ENCODE results near the gene SECISBP2. TPM values are rescaled to one million over a fixed set of nuclear protein-coding genes. Genes with fewer than 3 reads are reported as not detected.
"Not testable (repeated sequence)": the region's sequence is repeated elsewhere in the genome, so short reads cannot be mapped to it uniquely, and the experiment has no call there.

Gene SECISBP2
- total RNA-seq, 1 donor from 2014 or later, result 27.8 TPM

DNA sequence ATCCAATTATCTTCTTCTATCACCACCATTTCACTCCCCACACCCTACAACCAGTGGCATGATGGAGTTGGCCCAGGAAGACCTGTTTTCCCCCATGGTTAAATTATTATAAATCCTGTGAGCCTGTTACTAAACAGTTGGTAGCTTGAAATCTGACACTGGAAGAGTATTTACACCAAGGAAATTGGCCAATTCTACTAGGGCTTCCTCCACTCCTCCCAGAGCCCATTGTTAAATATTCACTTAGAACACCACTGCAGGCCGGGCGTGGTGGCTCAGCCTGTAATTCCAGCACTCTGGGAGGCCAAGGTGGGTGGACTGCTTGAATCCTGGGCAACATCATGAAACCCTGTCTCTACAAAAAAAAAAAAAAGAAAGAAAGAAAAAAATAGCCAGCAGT, 39.7 kb upstream of the SECISBP2 start:
- intact Hi-C loops (cut with DNase I), result no loop called here
- Histone ChIP-seq H3K27me3 (no peaks in the 10 kb centered on the region), H3K4me1 (no peaks in the 10 kb centered on the region), H3K27ac (no peak overlapping the region), H3K4me3 (no peak overlapping the region), H3K36me3 (no peaks in the 10 kb centered on the region), H3K9me3 (peaks cover 6 to 14% of the 10 kb centered on the region in 2 donors)
- TF ChIP-seq, protein P1, sequence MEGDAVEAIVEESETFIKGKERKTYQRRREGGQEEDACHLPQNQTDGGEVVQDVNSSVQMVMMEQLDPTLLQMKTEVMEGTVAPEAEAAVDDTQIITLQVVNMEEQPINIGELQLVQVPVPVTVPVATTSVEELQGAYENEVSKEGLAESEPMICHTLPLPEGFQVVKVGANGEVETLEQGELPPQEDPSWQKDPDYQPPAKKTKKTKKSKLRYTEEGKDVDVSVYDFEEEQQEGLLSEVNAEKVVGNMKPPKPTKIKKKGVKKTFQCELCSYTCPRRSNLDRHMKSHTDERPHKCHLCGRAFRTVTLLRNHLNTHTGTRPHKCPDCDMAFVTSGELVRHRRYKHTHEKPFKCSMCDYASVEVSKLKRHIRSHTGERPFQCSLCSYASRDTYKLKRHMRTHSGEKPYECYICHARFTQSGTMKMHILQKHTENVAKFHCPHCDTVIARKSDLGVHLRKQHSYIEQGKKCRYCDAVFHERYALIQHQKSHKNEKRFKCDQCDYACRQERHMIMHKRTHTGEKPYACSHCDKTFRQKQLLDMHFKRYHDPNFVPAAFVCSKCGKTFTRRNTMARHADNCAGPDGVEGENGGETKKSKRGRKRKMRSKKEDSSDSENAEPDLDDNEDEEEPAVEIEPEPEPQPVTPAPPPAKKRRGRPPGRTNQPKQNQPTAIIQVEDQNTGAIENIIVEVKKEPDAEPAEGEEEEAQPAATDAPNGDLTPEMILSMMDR (IDR thresholded peaks at IDR 0.05), result no peak
- no peak for DNase-seq (ENCODE audit: low spot score in 2 of 2)

DNA sequence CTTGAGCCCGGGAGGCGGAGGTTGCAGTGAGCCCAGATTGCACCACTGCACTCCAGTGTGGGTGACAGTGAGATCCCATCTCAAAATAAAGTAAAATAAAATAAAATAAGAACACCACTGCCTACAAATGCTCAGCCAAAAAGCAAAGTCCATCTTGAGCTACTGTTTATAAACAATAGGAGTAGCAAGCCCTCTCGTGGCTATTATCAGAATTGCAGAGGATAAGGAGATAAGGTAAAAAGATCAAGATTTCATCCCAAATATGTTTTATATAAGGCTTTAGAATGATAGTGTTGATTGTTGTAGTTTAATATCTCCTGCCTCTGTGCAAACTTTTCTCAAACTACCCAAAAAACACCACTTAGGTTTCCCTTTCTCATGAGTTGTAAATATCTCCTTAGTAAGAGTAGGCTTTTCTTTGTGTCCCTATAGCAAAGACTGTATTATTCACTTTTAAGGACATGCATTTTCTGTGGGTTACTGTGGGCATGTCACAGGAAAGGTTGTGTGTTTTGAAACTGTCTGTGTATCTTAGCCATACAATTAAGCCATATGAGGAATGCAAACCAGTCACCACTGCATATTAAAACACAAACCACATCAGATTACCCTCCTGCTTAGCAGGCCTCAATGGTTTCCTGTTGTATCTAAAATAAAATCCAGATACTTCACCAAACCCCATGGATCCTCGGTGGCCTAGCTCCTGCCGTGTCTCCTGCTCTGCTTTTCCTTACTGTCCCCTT, 39.1 kb upstream of the SECISBP2 start:
- Histone ChIP-seq H3K27ac (no peak overlapping the region), H3K4me3 (no peak overlapping the region), H3K36me3 (no peaks in the 10 kb centered on the region), H3K4me1 (no peaks in the 10 kb centered on the region), H3K27me3 (no peaks in the 10 kb centered on the region), H3K9me3 (peaks cover 6 to 8% of the 10 kb centered on the region in 2 donors)
- no peak for DNase-seq (ENCODE audit: low spot score in 2 of 2)
- intact Hi-C loops (cut with DNase I), result no loop called here
- TF ChIP-seq, protein P1 (IDR thresholded peaks at IDR 0.05), result peak; percentile 31 to 60 (median 39)

DNA sequence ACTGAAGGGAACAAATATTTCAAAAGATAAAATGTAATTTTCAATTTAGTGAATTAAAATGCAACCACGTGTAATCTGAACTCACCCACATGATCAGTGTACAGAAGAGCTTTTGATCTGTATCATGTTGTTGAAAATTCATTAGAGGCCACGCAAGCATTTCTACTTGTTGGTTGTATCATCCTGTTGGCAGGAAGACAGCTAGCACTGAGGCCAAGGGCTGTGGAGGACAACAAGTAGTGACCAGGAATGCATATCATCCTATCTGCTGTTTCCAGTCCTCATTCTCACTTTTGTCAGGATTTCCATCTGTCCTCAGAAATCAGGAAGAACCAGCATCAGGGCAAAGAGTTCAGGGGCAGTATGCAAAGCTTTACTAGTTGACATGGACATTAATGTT, 37.2 kb upstream of the SECISBP2 start:
- no peaks in the 10 kb centered on the region for H3K9me3 ChIP-seq
- DNase-seq (ENCODE audit: low spot score in 2 of 2), result no peak
- H3K36me3 ChIP-seq, result no peaks in the 10 kb centered on the region
- no peak overlapping the region for H3K27ac ChIP-seq
- H3K4me1 ChIP-seq, result no peaks in the 10 kb centered on the region
- no peak overlapping the region for H3K4me3 ChIP-seq
- H3K27me3 ChIP-seq, result no peaks in the 10 kb centered on the region
- TF ChIP-seq, protein P1 (IDR thresholded peaks at IDR 0.05), result no peak
- intact Hi-C loops (cut with DNase I), result no loop called here

DNA sequence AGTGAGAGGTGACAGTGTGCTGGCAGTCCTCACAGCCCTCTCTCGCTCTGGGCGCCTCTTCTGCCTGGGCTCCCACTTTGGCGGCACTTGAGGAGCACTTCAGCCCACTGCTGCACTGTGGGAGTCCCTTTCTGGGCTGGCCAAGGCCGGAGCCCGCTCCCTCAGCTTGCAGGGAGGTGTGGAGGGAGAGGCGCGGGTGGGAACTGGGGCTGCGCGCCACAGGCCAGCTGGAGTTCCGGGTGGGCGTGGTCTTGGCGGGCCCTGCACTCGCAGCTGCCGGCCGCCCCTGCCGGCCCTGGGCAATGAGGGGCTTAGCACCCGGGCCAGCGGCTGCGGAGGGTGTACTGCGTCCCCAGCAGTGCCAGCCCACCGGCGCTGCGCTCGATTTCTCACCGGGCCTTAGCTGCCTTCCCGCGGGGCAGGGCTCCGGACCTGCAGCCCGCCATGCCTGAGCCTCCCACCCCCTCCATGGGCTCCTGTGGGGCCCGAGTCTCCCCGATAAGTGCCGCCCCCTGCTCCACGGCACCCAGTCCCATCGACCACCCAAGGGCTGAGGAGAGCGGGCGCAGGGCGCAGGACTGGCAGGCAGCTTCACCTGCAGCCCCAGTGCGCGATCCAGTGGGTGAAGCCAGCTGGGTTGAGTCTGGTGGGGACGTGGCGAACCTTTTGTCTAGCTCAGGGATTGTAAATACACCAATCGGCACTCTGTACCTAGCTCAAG, 35.9 kb upstream of the SECISBP2 start:
- H3K4me3 ChIP-seq, result peak overlapping the region in 1 of 2 donors; percentile 60

DNA sequence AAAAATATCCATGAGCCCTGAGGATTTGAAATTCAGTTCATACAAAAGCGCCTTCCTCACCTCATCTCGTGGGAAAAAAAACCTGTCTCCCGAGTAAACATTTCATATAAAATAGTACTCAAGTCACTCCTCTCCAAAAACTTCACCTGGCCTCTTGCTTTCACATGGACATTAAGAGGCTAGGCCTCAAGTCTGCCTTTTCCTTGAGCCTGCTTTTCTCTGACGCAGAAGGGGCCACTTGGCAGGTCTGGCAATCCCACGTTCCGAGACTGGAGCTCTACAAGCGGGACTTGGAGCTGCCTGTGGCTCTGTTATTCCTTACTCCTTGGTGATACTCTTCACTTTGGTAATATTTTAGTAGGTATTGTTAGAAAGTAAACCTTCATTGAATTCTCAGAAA, 34.2 kb upstream of the SECISBP2 start:
- DNase-seq (ENCODE audit: low spot score in 2 of 2), result no peak
- TF ChIP-seq, protein P1 (IDR thresholded peaks at IDR 0.05), result no peak
- Histone ChIP-seq H3K27ac (no peak overlapping the region), H3K9me3 (no peaks in the 10 kb centered on the region), H3K27me3 (no peaks in the 10 kb centered on the region), H3K4me3 (no peak overlapping the region), H3K36me3 (no peaks in the 10 kb centered on the region), H3K4me1 (no peaks in the 10 kb centered on the region)
- intact Hi-C loops (cut with DNase I), result no loop called here

More for the DNA sequence above, 35.9 kb upstream of the SECISBP2 start:
- H3K27ac ChIP-seq; H3K36me3 ChIP-seq; intact Hi-C loops (cut with DNase I); DNase-seq (ENCODE audit: low spot score in 2 of 2); H3K27me3 ChIP-seq; H3K4me1 ChIP-seq; H3K9me3 ChIP-seq: not testable (repeated sequence)

DNA sequence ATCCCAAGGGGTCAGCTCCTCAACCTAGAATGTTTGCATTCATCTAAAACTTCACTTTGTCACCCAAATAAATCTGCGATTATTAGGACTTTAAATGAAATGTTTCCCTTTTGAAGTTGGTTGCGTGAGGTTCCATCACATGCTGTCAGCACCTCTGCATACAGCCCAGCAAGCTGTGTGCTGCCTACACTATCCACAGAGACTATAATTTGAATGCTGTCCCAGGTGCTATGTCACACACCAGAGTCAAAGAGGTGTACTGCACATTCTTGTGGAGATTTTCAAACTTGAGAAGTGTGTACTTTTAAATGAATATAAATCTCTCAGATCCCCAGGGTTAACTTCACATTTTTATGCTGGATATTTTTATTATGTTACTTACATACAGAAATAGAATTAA, 26.6 kb upstream of the SECISBP2 start:
- Histone ChIP-seq H3K4me3 (no peak overlapping the region), H3K9me3 (no peaks in the 10 kb centered on the region), H3K27ac (no peak overlapping the region), H3K4me1 (no peaks in the 10 kb centered on the region), H3K27me3 (no peaks in the 10 kb centered on the region), H3K36me3 (no peaks in the 10 kb centered on the region)
- intact Hi-C loops (cut with DNase I), result no loop called here
- TF ChIP-seq, protein P1 (IDR thresholded peaks at IDR 0.05), result no peak
- DNase-seq (ENCODE audit: low spot score in 2 of 2), result no peak
